HepG2 (cell line): Measurements from ENCODE around the gene RGS7. TPM values are rescaled to one million over a fixed set of nuclear protein-coding genes. Genes with fewer than 3 reads are reported as not detected.
"Not testable (repeated sequence)": the region's sequence is repeated elsewhere in the genome, so short reads cannot be mapped to it uniquely, and the experiment has no call there.

Experiments used
- ATAC-seq: fragments of 200-7000 bp; cut with Tn5 transposase; 3 replicates; pipeline ENCODE4 v1.9.1; 2020; ENCODE audit warnings: mild to moderate bottlenecking, moderate library complexity
- BruUV-seq: library from RNA; stranded (reverse); fragments of 400-500 nt; replicated peaks from 2 replicates; lab custom pipeline; 2021; lab: Mats Ljungman, UMichigan
- CTCF ChIA-PET: fragments of 300-600 bp; formaldehyde crosslinking; extraction: SDS; loops from one replicate; lab custom pipeline; 2021; ENCODE audit warnings: low total read pairs, inconsistent platforms, low intra/inter-chr PET ratio; lab: Yijun Ruan, JAX
- POLR2A ChIA-PET: fragments of 350-600 bp; sonication (Branson Sonifier 250); formaldehyde crosslinking; loops from one replicate; lab custom pipeline; 2020; ENCODE audit warnings: antibody characterized with exemption, inconsistent platforms; lab: Yijun Ruan, JAX
- DNase-seq: peaks from one replicate; pipeline ENCODE4 v3.0.0-alpha.2; 2015; ENCODE audit warnings: low spot score
- FAIRE-seq: peaks from 3 replicates; lab custom pipeline; 2011; peaks lifted over from hg19 to GRCh38; lab: Jason Lieb, UNC
- H2AFZ ChIP-seq: one replicate; pipeline ENCODE4 v1.6.1; 2011; ENCODE audit warnings: low read length, inconsistent platforms
- H3K27ac ChIP-seq: fragments of 300-600 bp; 3 replicates; pipeline ENCODE4 v1.8.0; 2011; ENCODE audit warnings: mixed run types, mild to moderate bottlenecking, mixed read lengths, low read length, inconsistent platforms; ENCODE audit not compliant: insufficient read depth; ENCODE audit errors: extremely low read length
- H3K27me3 ChIP-seq, 2 experiments: fragments of 200-600 bp in 1 of 2; 2 replicates in 1 of 2; 3 replicates in 1 of 2; pipeline versions ENCODE4 v1.6.0 to v1.8.0; 2011; ENCODE audit warnings: low read length in 2 of 2, mild to moderate bottlenecking in 2 of 2, moderate library complexity in 2 of 2, inconsistent platforms in 1 of 2; ENCODE audit not compliant: insufficient read depth in 2 of 2, control insufficient read depth in 1 of 2
- H3K36me3 ChIP-seq, 2 experiments: fragments of 200-600 bp in 1 of 2; replicated peaks in 1 of 2; 2 replicates in 1 of 2; 3 replicates in 1 of 2; pipeline versions ENCODE4 v1.5.1 to v1.8.0; 2011; ENCODE audit warnings: low read length in 2 of 2, inconsistent platforms in 1 of 2; ENCODE audit not compliant: insufficient read depth in 2 of 2, control insufficient read depth in 1 of 2
- H3K4me1 ChIP-seq: 2 replicates; pipeline ENCODE4 v1.5.1; 2012; ENCODE audit warnings: low read length, inconsistent platforms; ENCODE audit not compliant: insufficient read depth
- H3K4me2 ChIP-seq: 2 replicates; pipeline ENCODE4 v1.6.0; 2011; ENCODE audit warnings: low read depth, low read length, inconsistent platforms
- H3K4me3 ChIP-seq, 3 experiments: fragments of 200-600 bp in 1 of 3; sonication (generic), shearing (Covaris generic) in 1 of 3; replicated peaks in 1 of 3; 2 replicates each; pipeline ENCODE4 v1.5.1; 2011 to 2016; ENCODE audit warnings: low read length in 3 of 3, inconsistent platforms in 2 of 3, low read depth in 2 of 3, mild to moderate bottlenecking in 2 of 3, control low read depth in 1 of 3, mixed read lengths in 1 of 3; ENCODE audit not compliant: insufficient read depth in 1 of 3
- H3K79me2 ChIP-seq: one replicate; pipeline ENCODE4 v1.6.1; 2011; ENCODE audit warnings: low read length, inconsistent platforms; ENCODE audit not compliant: insufficient read depth
- H3K9ac ChIP-seq: 2 replicates; pipeline ENCODE4 v1.6.0; 2011; ENCODE audit warnings: mild to moderate bottlenecking, low read depth, low read length, inconsistent platforms; ENCODE audit not compliant: insufficient read depth
- H3K9me3 ChIP-seq: 2 replicates; pipeline ENCODE4 v1.5.1; 2012; ENCODE audit warnings: mild to moderate bottlenecking, low read length
- H4K20me1 ChIP-seq: 2 replicates; pipeline ENCODE4 v1.6.0; 2011; ENCODE audit warnings: inconsistent platforms, mild to moderate bottlenecking, low read length, moderate library complexity; ENCODE audit not compliant: insufficient read depth
- FIP1L1 ChIP-seq: fragments of 200-400 bp; formaldehyde crosslinking; IDR thresholded peaks from 2 replicates; pipeline ENCODE4 v1.6.1; 2018; ENCODE audit warnings: low read depth, mild to moderate bottlenecking, low read length, moderate library complexity, borderline replicate concordance; ENCODE audit not compliant: insufficient read depth
- HMG20B ChIP-seq: conservative IDR thresholded peaks from 2 replicates; pipeline ENCODE4 v1.6.1; 2016; ENCODE audit warnings: missing genetic modification reagents, missing compliant biosample characterization
- LCORL ChIP-seq, 2 experiments: fragments of 450-650 bp in 1 of 2; sonication (generic) in 1 of 2; formaldehyde crosslinking in 1 of 2; IDR thresholded peaks; 2 replicates each; pipeline versions ENCODE4 v1.5.0 to v1.6.1; 2017 to 2020; ENCODE audit warnings: antibody characterized with exemption in 1 of 2, missing genetic modification reagents in 1 of 2
- MAF1 ChIP-seq: sonication (generic); formaldehyde crosslinking; IDR thresholded peaks from 2 replicates; pipeline ENCODE4 v1.5.0; 2020; ENCODE audit warnings: missing genetic modification reagents, borderline replicate concordance
- MAZ ChIP-seq, 2 experiments: sonication (generic) in 1 of 2; formaldehyde crosslinking in 1 of 2; IDR thresholded peaks; 2 replicates each; pipeline versions ENCODE4 v1.5.0 to v1.6.1; 2012 to 2020; ENCODE audit warnings: low read depth in 2 of 2, mild to moderate bottlenecking in 2 of 2, borderline replicate concordance in 1 of 2, improper control_type of control experiment in 1 of 2, low read length in 1 of 2, missing genetic modification reagents in 1 of 2, moderate library complexity in 1 of 2
- RNF219 ChIP-seq: sonication (generic); formaldehyde crosslinking; IDR thresholded peaks from 2 replicates; pipeline ENCODE4 v1.5.0; 2020; ENCODE audit warnings: mild to moderate bottlenecking, missing genetic modification reagents
- SMAD1 ChIP-seq: sonication (generic); formaldehyde crosslinking; IDR thresholded peaks from 2 replicates; pipeline ENCODE4 v1.4.0; 2020; ENCODE audit warnings: missing genetic modification reagents, low read depth, mild to moderate bottlenecking, borderline replicate concordance
- ZNF17 ChIP-seq: sonication (generic); formaldehyde crosslinking; IDR thresholded peaks from 2 replicates; pipeline ENCODE4 v1.5.0; 2020; ENCODE audit warnings: mild to moderate bottlenecking, missing genetic modification reagents
- ZNF230 ChIP-seq: sonication (generic); formaldehyde crosslinking; IDR thresholded peaks from 2 replicates; pipeline ENCODE4 v1.4.0; 2020; ENCODE audit warnings: mild to moderate bottlenecking, missing genetic modification reagents
- ZNF282 ChIP-seq: fragments of 450-650 bp; IDR thresholded peaks from 2 replicates; pipeline ENCODE4 v1.6.1; 2018; ENCODE audit not compliant: partially characterized antibody
- ZNF343 ChIP-seq: sonication (generic); formaldehyde crosslinking; IDR thresholded peaks from 2 replicates; pipeline ENCODE4 v1.4.0; 2020; ENCODE audit warnings: mild to moderate bottlenecking, missing genetic modification reagents
- ZNF720 ChIP-seq: sonication (generic); formaldehyde crosslinking; IDR thresholded peaks from 2 replicates; pipeline ENCODE4 v1.4.0; 2020; ENCODE audit warnings: missing genetic modification reagents
- ZNF883 ChIP-seq: sonication (generic); formaldehyde crosslinking; IDR thresholded peaks from 2 replicates; pipeline ENCODE4 v1.5.1; 2020; ENCODE audit warnings: mild to moderate bottlenecking, missing genetic modification reagents; ENCODE audit errors: not compliant biosample characterization
- WGBS: methylation state at CpG from one replicate; pipeline ENCODE4 v1.1.6; 2017; ENCODE audit warnings: low lambda C conversion rate; 5-methylcytosine and 5-hydroxymethylcytosine counted together
- in situ Hi-C: cut with HindIII; loops from 2 replicates; pipeline ENCODE4 v1.10.0; 2017; ENCODE audit warnings: low pct_unique_long_range_greater_than_20kb; ENCODE audit not compliant: extremely low pct_ligation_motif_present
- intact Hi-C: fragments of 100-400 bp; cut with micrococcal nuclease; formaldehyde crosslinking; loops from one replicate; pipeline ENCODE4 v1.10.0; 2022; ENCODE audit not compliant: unreplicated experiment
- polyA plus RNA-seq, 8 experiments: library from polyadenylated mRNA; depleted of rRNA in 3 of 8; stranded (reverse) in 7 of 8; unstranded in 1 of 8; fragments of >200 nt; fragmentation: Illumina TruSeq in 4 of 8; extraction: Trizol in 4 of 8; gene quantifications; 2 replicates each; pipeline versions ENCODE4 v1.2.1 to v1.2.3, GENCODE V29; 2011 to 2016; ENCODE audit warnings: low read depth in 4 of 8, missing spikeins in 1 of 8, mixed read lengths in 1 of 8; ENCODE audit not compliant: insufficient read depth in 1 of 8
- total RNA-seq, 5 experiments: library from RNA; depleted of rRNA; stranded (reverse); fragments of >200 nt; fragmentation: Illumina TruSeq; extraction: Trizol; gene quantifications; 2 replicates each; pipeline ENCODE4 v1.2.3, GENCODE V29; 2016; ENCODE audit warnings: low read depth in 1 of 5
- TF ChIP-seq, protein P1 (sequence below): sonication (generic); formaldehyde crosslinking; IDR thresholded peaks from 2 replicates; pipeline ENCODE4 v1.5.0; 2020; ENCODE audit warnings: mild to moderate bottlenecking, missing genetic modification reagents, moderate library complexity

The RGS7 gene
- total and polyA plus RNA-seq, 2 of the 13 experiments (the other 11 are each of a cell fraction or from before 2014, with no cell fraction given) = not detected

DNA sequence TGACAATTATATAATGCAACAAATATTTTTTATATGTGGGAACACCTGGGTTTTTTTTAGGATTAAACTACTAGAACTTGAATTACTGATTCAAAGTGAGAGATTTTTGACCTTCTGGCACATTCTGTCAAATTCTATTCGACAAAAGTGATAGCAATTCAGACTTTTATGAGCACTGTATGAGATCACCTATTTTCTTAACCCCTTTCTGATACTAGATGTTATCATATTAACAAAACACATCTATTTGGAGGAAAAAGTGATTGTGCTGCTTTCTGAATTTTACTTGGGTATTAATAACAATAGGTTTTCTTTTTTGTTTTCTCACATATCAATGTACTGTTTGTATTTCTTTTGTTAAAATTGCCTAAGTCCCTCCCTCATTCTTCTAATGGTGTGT, 570.1 kb downstream of the RGS7 start (continued):
- TF ChIP-seq, protein P1, sequence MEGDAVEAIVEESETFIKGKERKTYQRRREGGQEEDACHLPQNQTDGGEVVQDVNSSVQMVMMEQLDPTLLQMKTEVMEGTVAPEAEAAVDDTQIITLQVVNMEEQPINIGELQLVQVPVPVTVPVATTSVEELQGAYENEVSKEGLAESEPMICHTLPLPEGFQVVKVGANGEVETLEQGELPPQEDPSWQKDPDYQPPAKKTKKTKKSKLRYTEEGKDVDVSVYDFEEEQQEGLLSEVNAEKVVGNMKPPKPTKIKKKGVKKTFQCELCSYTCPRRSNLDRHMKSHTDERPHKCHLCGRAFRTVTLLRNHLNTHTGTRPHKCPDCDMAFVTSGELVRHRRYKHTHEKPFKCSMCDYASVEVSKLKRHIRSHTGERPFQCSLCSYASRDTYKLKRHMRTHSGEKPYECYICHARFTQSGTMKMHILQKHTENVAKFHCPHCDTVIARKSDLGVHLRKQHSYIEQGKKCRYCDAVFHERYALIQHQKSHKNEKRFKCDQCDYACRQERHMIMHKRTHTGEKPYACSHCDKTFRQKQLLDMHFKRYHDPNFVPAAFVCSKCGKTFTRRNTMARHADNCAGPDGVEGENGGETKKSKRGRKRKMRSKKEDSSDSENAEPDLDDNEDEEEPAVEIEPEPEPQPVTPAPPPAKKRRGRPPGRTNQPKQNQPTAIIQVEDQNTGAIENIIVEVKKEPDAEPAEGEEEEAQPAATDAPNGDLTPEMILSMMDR (CRISPR knock-in tag) = no peak
- TF ChIP-seq ZNF343 = no peak
- TF ChIP-seq RNF219 = no peak

DNA sequence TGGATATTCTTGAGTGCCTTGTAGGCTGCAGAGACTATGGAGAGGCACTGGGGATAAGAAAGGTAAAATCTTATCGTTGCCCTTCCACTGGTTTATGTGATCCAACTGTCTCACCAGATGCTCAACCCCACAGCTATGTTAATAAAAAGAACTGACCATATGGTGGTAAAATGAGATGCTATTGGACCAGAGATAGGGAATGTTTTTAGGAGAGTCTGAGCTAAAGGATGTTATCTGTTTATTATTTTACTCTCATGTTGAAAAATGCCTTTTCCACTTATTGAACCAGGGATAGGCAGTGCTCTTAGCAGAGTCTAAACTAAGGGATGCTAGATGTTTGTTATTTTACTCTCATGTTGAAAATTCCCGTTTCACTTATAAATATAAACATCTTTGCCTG, 572.2 kb downstream of the RGS7 start:
- intact Hi-C loops = no loop called here
- BruUV-seq = no TSS peak
- Histone ChIP-seq H3K4me1 (no peaks in the 10 kb centered on the region), H2AFZ (no peak overlapping the region), H3K27me3 (no peaks in the 10 kb centered on the region), H3K27ac (no peak overlapping the region), H4K20me1 (no peaks in the 10 kb centered on the region), H3K9me3 (no peaks in the 10 kb centered on the region), H3K79me2 (no peaks in the 10 kb centered on the region), H3K4me2 (no peak overlapping the region)
- ChIA-PET CTCF (no interaction called here), POLR2A (no interaction called here)
- FAIRE-seq (no peak), DNase-seq (no peak), ATAC-seq (no peak)
- in situ Hi-C loops = no loop called here
- 2% methylated on average over 2 of the region's 2 CpGs for WGBS
- no peak for TF ChIP-seq MAF1
- no peak for TF ChIP-seq ZNF720 (CRISPR knock-in tag)
- TF ChIP-seq HMG20B (CRISPR knock-in tag) = no peak
- no peak for TF ChIP-seq SMAD1 (CRISPR knock-in tag)
- TF ChIP-seq ZNF883 (CRISPR knock-in tag) = no peak
- no peak for TF ChIP-seq ZNF282
- TF ChIP-seq FIP1L1 = no peak
- no peak for TF ChIP-seq LCORL (IDR thresholded peaks at IDR 0.05)
- no peak for TF ChIP-seq LCORL (CRISPR knock-in tag; IDR thresholded peaks at IDR 0.05)
- no peak for TF ChIP-seq MAZ (IDR thresholded peaks at IDR 0.05; ENCODE audit: borderline replicate concordance, low read depth, low read length)
- no peak for TF ChIP-seq MAZ (CRISPR knock-in tag; IDR thresholded peaks at IDR 0.05; ENCODE audit: low read depth)
- no peak for TF ChIP-seq ZNF230 (CRISPR knock-in tag)
- TF ChIP-seq ZNF17 = no peak
- TF ChIP-seq, all 625 proteins: peak for 0
- Histone ChIP-seq H3K9ac (no peak overlapping the region), H3K36me3 (no peaks in the 10 kb centered on the region), H3K4me3 (no peak overlapping the region)

DNA sequence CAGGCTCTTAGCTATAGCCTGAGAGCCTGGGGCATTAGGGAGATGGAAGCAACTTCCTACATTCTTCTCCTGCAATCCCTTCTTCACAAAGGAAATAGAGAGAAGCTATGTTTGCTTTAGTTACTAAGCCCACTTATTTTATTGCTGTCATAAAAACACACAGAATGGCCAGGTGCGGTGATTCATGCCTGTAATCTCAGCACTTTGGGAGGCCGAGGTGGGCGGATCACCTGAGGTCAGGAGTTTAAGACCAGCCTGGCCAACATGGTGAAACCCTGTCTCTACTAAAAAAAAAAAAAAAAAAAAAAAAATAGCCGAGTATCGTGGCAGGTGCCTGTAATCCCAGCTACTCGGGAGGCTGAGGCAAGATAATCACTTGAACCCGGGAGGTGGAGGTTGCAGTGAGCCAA, 573.3 kb downstream of the RGS7 start:
- H3K4me1 ChIP-seq, H4K20me1 ChIP-seq, H2AFZ ChIP-seq, BruUV-seq, H3K4me3 ChIP-seq, H3K9ac ChIP-seq, CTCF ChIA-PET, H3K79me2 ChIP-seq, H3K27me3 ChIP-seq, FAIRE-seq, H3K9me3 ChIP-seq, H3K36me3 ChIP-seq, DNase-seq, in situ Hi-C loops, H3K4me2 ChIP-seq, ATAC-seq, intact Hi-C loops, H3K27ac ChIP-seq: not testable (repeated sequence)
- WGBS = 4% methylated on average over 7 of the region's 7 CpGs
- POLR2A ChIA-PET = interaction anchor here (0.5 kb wide), 1 partner anchor 81 kb away, joined by 3 read pairs; no protein-coding TSS in a partner anchor
